GM21529 (cell line): Measurements from ENCODE around the gene PCTP.
A peak's percentile ranks its signal among the peaks of the same experiment; 100 is the strongest.

Source experiments
- ATAC-seq: cut with Tn5 transposase; IDR thresholded peaks from one replicate; pipeline ENCODE4 v1.9.1; 2021; ENCODE audit not compliant: unreplicated experiment

PCTP gene

GRCh38 chr17:55750750-55751657 is at the start of gene PCTP:
Gene PCTP (plus strand): TSS chr17:55751051. CDS start chr17:55751104, 53 bp downstream.
- ATAC-seq: peak; percentile 99

- no peak for ATAC-seq
These were observed 48.7 kb upstream of the PCTP start for GRCh38 chr17:55702150-55702549.

DNA sequence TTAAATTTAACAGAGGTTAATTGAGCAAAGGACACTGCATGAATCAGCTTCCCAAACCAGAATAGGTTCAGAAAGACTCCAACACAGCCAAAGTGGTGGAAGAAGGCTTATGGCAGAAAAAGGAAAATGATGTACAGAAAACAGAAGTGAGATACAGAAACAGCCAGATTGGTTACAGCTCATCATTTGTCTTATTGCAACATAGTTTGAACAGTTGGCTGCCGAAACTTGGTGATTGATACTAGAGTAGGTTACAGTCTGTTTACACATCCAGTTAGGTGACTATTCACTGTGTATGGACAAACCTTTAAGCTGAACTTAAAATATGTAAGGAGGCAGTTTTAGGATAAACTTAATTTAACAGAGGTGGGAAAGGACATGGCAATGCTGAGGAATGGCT is 46.5 kb upstream of the PCTP start:
- no peak for ATAC-seq

DNA sequence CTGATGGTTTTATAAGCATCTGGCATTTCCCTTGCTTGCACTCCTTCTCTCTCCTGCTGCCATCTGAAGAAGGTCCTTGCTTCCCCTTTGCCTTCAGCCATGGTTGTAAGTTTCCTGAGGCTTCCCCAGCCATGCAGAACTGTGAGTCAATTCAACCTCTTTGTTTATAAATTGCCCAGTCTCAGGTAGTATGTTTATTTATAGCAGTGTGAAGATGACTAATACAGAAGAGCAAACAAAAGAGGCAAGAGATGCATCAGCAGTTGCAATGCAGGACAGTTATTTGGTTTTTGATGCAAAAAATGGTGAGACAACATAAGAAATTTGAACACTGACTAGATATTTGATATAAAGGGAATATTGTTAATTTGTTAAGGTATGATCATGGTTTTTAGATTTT is 45.0 kb upstream of the PCTP start:
- peak; percentile 83 for ATAC-seq

DNA sequence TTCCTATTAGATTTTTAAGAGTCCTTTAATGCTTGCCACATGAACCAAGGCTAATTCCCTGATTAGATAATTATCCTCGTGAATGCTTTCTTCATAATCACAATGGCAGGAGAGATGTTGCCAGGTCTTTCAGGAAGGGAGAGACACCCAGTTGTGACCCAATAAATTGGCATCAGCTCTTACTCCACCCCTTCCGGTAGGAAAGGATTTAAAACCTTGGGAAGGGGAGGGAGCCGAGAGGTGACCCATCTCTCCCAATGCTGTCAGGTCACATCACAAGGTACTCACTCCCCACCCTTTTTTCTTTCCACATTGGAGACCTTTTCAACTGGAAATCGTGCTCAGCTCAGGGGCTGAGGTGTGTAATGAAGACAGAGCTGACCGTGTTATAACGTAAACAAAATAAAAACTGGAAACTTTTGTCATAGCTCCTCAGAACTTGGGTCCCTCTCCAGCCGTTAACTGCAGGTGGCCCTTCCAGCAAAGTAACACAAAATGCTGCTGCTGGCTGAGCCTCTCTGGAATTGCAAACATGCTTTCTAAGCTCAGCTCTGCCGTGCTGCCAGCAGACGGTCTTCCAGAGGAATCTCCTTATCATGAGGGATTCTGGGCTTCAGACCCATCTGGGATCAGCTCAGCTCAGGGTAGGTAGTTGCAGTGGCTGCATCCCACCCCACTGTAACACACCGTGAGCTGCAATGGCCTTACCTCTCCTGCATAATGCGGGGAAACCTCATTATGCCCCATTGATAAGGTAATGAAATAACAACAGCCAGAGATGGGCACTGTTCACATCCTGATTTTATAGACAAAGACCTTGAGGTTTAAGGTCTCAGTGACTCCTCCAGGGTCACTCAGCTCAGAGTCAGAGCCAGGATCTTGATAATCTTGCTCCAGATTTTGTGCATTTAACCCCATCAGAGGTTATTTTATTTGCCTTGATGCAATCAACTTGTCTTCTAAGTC is 43.8 kb upstream of the PCTP start:
- ATAC-seq: no peak

DNA sequence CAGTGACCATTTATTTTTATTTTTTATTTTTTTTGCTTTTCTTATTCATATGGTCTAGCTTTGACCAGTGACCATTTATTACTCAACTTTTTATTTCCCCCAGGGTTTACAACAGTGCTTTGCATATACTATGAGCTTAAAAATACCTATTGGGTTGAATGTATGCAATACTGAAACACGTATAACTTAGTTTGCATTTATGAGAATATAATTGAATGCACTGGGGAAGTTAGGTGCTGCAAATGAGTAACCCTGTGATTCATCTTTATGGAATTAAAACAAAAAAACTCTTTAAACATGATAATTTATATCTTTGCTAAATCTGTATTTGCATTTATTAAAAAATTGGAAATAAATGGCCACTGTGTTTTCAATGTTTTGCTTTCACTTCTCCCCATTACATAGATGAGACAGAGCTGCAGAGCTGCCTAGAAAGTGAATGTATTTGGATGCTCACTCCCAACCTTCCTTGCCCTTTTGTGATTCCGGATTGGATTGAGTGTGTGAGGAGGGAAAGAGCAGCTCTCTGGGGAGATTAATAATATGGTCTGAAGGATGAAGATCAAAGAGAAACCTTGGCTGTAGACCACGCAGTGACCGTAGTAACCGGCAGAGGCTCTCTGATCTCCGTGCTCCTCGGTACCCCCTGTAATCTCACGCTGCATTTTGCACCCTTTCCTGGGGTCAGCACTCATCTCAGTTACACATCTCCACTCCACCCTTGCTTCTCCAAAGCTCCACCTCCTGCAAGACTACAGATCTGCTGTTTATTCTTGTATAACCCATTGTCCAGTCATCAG is 42.5 kb upstream of the PCTP start:
- ATAC-seq: no peak

DNA sequence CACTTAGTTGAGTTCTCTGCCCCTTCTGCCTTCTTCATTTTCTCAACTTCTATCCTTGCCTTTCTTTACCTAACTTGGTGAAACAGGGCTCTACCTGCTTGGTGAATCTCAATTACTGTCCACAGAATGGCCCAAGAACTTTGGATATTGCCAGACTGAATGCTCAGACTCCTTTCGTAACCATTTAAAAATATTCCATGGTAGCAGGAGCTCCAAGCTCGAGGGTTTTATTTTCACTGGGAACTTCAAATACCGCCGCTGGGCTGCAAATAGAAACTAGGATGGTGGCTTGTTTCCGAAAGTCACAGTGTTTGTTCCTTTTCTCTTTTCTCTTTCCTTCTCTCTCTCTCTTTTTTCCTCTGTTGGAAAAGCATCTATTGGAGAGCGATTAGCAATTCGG is 41.4 kb upstream of the PCTP start:
- no peak for ATAC-seq

DNA sequence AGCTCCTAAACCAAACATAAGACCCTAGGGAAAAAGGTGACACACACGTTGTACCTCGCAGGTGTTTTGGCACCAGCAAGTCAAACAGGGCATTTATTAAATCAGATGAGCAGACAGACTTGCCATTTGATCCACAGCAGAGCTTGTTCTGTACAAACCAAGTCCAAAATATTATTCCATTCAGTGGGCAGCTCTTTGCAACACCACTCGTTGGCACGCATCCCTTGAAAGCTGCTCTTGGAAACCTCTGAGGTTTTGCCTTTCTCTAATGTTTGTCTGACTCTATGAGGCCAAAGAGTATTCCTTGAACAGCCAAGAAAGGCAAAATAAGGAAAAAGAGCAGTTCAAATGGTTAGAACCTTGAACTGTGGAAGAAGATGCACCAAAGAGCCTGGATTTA is 40.9 kb upstream of the PCTP start:
- no peak for ATAC-seq

GRCh38 chr17:55710410-55710809 is 40.4 kb upstream of the PCTP start:
- ATAC-seq: no peak

DNA sequence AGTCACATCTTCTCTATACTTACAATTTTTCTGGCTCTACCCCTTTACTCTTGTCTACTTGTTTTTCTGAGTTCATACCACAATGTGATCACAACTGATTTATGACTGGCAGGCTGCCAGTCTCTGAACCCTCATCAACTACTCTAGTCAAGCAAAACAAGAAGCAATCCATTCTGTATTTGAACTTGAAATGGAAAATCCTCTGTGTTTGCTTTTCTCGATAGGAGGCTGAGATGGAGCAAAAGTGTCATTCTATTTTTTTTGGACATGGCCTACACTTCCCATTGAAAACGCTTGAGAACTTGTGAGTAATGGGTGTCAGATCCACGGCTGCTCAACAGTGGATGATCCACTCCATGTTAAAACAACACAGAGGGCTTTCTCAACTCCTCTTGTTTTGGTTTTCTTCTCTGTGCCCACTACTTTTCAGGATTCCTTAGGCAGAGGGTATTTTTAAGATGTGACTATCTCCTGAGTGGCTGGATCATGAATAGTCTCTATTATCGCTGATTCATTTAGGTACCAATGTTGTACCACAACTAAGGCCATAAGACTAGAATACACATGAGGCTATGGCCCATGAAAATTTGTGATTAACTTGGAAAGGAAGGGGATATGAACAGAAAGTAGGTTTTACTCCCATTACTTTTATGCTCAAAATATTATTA is 39.9 kb upstream of the PCTP start:
- ATAC-seq: no peak

- no peak for ATAC-seq
These were observed 33.4 kb upstream of the PCTP start for GRCh38 chr17:55717432-55717831.

- ATAC-seq: no peak
These were observed 32.7 kb upstream of the PCTP start for GRCh38 chr17:55717898-55718735.

- no peak for ATAC-seq
These were observed 29.7 kb upstream of the PCTP start for GRCh38 chr17:55720919-55721836.

DNA sequence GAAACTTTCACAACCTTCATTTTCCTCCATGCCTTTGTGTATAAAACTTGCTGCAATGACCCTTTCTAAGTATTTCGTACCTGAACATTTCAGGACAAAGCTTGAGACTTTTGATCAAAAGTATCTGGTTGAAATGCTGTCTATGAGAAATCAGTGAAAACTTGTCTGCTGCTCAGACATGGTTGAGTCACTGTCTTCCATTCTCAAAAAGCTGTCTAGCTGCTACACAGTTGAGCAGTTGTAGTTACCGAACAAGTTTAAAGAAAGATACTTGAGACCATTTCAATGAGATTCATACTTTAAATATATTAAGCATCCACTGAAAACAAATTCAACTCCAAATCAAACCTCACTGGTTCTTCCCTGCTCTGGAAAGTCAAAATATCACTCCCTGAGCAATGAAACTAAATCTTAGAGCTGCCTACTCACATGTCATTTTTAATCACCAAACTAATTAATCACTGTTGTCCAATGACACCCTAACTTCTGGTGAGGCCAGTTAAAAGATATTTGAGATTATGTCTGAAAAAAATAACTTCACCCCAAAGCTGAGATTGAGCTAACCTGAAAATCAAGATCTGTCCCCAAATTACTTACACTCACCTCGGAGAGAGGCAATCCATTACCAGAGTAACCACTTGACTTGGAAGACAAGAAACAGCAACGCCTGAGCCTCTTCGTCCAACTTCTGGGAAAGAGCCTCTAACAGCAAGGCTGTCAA is 28.7 kb upstream of the PCTP start:
- no peak for ATAC-seq

DNA sequence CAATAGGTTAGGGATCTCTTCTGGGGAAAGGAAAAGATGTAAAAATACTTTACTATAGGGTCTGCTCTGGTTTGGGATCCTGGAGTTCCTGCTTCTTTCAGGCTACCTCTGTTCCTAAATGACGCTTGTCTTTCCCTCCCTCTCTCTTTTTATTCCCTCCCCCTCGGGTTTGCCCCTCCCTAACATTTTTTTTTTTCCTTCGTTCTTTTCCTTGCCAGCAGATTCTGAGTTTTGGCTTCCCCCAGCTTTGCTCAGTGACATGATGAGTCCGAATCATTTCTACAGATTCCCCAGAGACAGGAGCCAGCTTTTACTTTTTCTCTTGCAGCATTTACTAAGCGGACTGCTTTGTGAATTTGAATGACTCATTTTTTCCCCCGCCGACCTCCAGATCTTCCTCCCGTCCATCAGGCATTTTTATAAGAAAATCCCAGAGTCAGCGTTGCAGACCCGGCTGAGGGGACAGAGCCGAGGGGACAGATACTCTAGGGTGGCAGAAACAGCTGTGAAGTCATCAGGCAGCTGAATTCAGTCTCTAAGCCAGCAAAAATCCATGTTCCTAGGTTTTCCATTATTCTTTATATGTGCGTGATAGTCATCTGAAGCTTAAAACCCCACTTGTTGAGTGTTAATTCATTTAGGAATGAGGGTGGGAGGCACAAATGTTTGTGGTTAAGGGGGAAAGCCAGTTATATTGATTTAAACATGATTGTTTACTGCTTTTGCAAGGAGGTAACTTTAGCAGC is 27.9 kb upstream of the PCTP start, which contains the start of gene TMEM100:
TSS of gene TMEM100 (minus strand) at position 123 of the 746 bp plus-strand sequence. CDS start 1,794 bp downstream, outside the sequence.
- ATAC-seq: no peak

DNA sequence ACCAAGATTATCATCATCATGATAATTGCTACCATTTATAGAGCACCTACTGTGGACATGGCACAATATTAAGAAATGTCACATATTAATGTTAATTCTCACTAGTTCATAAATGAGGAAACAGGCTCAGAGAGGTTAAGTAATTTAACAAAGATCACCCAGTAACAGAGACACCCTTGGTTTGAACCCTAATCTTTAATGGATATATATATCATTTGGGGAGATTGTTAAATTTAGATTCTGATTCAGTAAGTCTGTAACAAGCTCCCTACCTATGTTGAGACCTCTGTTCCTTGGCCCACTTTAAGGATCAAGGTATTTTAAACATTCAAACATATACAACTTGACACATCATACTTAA is 27.4 kb upstream of the PCTP start:
- ATAC-seq: no peak

GRCh38 chr17:55726440-55726839 is 24.4 kb upstream of the PCTP start:
- no peak for ATAC-seq
